Activated CD4-positive, CD25-positive, alpha-beta regulatory T cell treated with anti-CD3 and anti-CD28 coated beads, Interleukin-2, amount 50 U/mL, for 24 hours (primary cell): ENCODE results near the gene SARDH.
A peak's percentile ranks its signal among the peaks of the same experiment; 100 is the strongest.

Experiments
- ATAC-seq, 2 donors: fragments of 150-1000 bp; cut with Tn5 transposase; one replicate each; pipeline ENCODE4 v1.10.0; 2021; ENCODE audit warnings: mild to moderate bottlenecking in 1 of 2, moderate library complexity in 1 of 2

The SARDH gene

GRCh38 chr9:133666387-133666786, 71.8 kb downstream of the SARDH start:
- no peak for ATAC-seq

GRCh38 chr9:133665535-133665934, 72.6 kb downstream of the SARDH start:
- no peak for ATAC-seq

GRCh38 chr9:133665096-133665495, 73.1 kb downstream of the SARDH start:
- no peak for ATAC-seq

GRCh38 chr9:133664173-133665050, 73.7 kb downstream of the SARDH start:
- ATAC-seq, result no peak

GRCh38 chr9:133661846-133662540, 76.2 kb downstream of the SARDH start:
- no peak for ATAC-seq

GRCh38 chr9:133659516-133659915, 78.6 kb downstream of the SARDH start:
- no peak for ATAC-seq

GRCh38 chr9:133658442-133659431, 79.4 kb downstream of the SARDH start:
- ATAC-seq, result peak; percentile 25 to 30

- no peak for ATAC-seq
These were observed 81.0 kb downstream of the SARDH start for GRCh38 chr9:133657120-133657661.

- ATAC-seq, result no peak
These were observed 81.7 kb downstream of the SARDH start for GRCh38 chr9:133656211-133657119.

GRCh38 chr9:133655701-133656100, 82.5 kb downstream of the SARDH start:
- no peak for ATAC-seq

- no peak for ATAC-seq
These were observed 83.2 kb downstream of the SARDH start for GRCh38 chr9:133654736-133655657.

GRCh38 chr9:133653638-133654037, 84.5 kb downstream of the SARDH start:
- no peak for ATAC-seq

- no peak for ATAC-seq
These were observed 88.1 kb downstream of the SARDH start for GRCh38 chr9:133650026-133650425.

GRCh38 chr9:133649194-133649593, 89.0 kb downstream of the SARDH start:
- ATAC-seq, result no peak

GRCh38 chr9:133647765-133648469, 90.2 kb downstream of the SARDH start:
- no peak for ATAC-seq

- no peak for ATAC-seq
These were observed 91.0 kb downstream of the SARDH start for GRCh38 chr9:133647148-133647547.

- ATAC-seq, result no peak
These were observed 93.0 kb downstream of the SARDH start for GRCh38 chr9:133645021-133645765.

- ATAC-seq, result no peak
These were observed 94.0 kb downstream of the SARDH start for GRCh38 chr9:133643978-133644760.
